ENCODE data around the gene ADAM15. TPM values are rescaled to one million over a fixed set of nuclear protein-coding genes. Genes with fewer than 3 reads are reported as not detected.
A peak's percentile ranks its signal among the peaks of the same experiment; 100 is the strongest.

Gene ADAM15
- total RNA-seq, 2 experiments from 2014 or later: 54.3 to 60.5 TPM

DNA sequence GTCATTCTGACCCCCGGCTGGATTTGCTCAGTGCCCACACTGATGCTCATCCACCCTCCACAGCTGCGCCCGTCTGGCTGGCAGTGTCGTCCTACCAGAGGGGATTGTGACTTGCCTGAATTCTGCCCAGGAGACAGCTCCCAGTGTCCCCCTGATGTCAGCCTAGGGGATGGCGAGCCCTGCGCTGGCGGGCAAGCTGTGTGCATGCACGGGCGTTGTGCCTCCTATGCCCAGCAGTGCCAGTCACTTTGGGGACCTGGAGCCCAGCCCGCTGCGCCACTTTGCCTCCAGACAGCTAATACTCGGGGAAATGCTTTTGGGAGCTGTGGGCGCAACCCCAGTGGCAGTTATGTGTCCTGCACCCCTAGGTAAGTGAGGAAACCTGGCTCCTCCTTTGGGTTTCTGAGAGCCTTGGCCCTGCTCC, 6.7 kb downstream of the ADAM15 start:
- no peak for DNase-seq
- H3K4me1 Mint-ChIP-seq (ENCODE audit: low read depth): peaks cover 20% of the 10 kb centered on the region
- CTCF ChIA-PET: interaction anchor here (0.6 to 15.8 kb wide), 5 partner anchors 10 to 564 kb away, joined by 3 to 245 read pairs (median 6); partner anchors contain the start of genes ADAM15 and PMVK
- no peaks in the 10 kb centered on the region for H3K27me3 Mint-ChIP-seq
- POLR2A ChIA-PET: no interaction called here
- H3K9me3 Mint-ChIP-seq: no peaks in the 10 kb centered on the region
- H3K27ac Mint-ChIP-seq: no peak overlapping the region
- peaks cover 22% of the 10 kb centered on the region for H3K36me3 Mint-ChIP-seq
- intact Hi-C loops (cut with micrococcal nuclease): no loop called here
- no peak overlapping the region for H3K4me3 Mint-ChIP-seq

DNA sequence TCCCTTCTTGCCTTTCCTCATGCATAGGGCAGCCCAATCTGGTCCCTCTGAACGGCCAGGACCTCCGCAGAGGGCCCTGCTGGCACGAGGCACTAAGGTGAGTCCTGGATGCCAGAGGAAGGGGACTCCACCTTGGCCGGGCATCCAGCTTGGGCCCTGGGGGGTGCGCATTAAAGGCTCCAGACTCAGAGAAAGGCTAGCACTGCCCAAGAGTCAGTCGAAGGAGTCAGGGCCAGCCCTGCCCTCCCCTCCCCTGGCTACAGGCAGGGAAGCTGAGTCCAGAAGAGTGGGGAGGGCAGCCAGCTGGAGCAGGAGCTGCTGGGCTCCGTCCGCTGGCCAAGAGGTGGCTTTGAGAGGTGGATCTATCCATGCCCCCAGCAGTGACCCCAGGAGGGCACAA, 9.6 kb downstream of the ADAM15 start:
- intact Hi-C loops (cut with micrococcal nuclease): loop anchor here (1.0 to 5.0 kb wide), 5 partner anchors 8 to 393 kb away; partner anchors contain the start of genes FLAD1 and PMVK

DNA sequence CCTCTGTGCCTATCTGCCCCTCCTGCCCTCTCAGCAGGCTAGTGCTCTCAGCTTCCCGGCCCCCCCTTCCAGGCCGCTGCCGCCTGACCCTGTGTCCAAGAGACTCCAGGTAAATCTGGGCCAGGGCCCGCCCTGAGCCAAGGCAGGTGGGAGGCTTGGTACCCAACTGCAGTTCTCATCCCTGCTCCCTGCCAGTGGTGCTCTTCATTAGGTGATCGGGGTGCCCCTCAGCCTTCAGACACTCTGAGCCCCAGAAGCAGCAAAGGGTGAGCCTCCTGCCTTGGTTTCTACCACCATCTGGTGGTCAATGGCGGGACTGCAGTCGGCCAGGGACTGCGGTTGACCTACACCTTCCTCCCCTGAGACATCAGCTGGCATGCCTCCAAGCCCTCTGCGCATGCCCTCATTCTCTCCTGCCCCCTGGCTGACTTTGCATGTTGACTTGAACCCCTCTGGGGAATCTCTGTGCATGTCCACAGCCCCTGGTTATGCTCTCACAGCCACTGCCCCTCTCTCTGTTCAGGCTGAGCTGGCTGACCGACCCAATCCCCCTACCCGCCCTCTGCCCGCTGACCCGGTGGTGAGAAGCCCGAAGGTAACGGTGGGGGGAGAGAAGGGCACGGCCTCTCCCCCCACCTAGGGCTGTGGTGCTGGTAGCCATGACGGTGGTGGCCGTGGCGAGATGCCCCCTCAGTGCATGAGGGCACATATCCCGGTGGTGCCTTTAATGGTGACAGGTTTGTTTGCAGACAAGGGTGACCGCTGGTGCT, 10.4 kb downstream of the ADAM15 start:
- Mint-ChIP-seq H3K4me3 (no peak overlapping the region), H3K27me3 (no peaks in the 10 kb centered on the region), H3K9me3 (no peaks in the 10 kb centered on the region), H3K27ac (peak overlapping the region; percentile 34), H3K4me1 (ENCODE audit: low read depth) (peaks cover 29% of the 10 kb centered on the region), H3K36me3 (peaks cover 12% of the 10 kb centered on the region)
- POLR2A ChIA-PET: interaction anchor here (1.3 to 1.4 kb wide), 2 partner anchors 11 to 14 kb away, joined by 3 to 5 read pairs; partner anchors contain the start of gene ADAM15
- intact Hi-C loops (cut with micrococcal nuclease): loop anchor here (1.0 to 5.0 kb wide), 5 partner anchors 9 to 394 kb away; partner anchors contain the start of genes FLAD1 and PMVK
- DNase-seq: peak; percentile 96
- CTCF ChIA-PET: interaction anchor here (0.5 to 15.8 kb wide), 39 partner anchors 9 to 502 kb away, joined by 3 to 245 read pairs (median 4); partner anchors contain the start of genes ADAM15, FLAD1, KRTCAP2 and PBXIP1

More for the DNA sequence above, 9.6 kb downstream of the ADAM15 start:
- H3K4me3 Mint-ChIP-seq: no peak overlapping the region
- no peaks in the 10 kb centered on the region for H3K27me3 Mint-ChIP-seq
- CTCF ChIA-PET: interaction anchor here (0.8 to 15.8 kb wide), 17 partner anchors 10 to 501 kb away, joined by 3 to 245 read pairs (median 7); partner anchors contain the start of genes ADAM15, KRTCAP2, PBXIP1 and TRIM46
- H3K9me3 Mint-ChIP-seq: no peaks in the 10 kb centered on the region
- no peak for DNase-seq
- H3K4me1 Mint-ChIP-seq (ENCODE audit: low read depth): peaks cover 29% of the 10 kb centered on the region
- peaks cover 19% of the 10 kb centered on the region for H3K36me3 Mint-ChIP-seq
- H3K27ac Mint-ChIP-seq: no peak overlapping the region
- POLR2A ChIA-PET: interaction anchor here (1.4 kb wide), 1 partner anchor 10 kb away, joined by 5 read pairs; the partner anchor contains the start of gene ADAM15

DNA sequence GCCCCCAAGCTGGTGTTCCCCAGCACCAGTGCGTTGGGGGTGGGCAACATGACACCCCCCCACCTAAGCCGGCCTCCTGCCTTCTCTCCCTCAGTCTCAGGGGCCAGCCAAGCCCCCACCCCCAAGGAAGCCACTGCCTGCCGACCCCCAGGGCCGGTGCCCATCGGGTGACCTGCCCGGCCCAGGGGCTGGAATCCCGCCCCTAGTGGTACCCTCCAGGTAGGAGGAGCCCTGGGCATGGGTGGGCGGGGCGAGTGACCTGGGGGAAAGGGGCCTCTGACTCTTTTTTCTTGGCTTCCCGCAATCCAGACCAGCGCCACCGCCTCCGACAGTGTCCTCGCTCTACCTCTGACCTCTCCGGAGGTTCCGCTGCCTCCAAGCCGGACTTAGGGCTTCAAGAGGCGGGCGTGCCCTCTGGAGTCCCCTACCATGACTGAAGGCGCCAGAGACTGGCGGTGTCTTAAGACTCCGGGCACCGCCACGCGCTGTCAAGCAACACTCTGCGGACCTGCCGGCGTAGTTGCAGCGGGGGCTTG, 11.1 kb downstream of the ADAM15 start:
- Mint-ChIP-seq H3K36me3 (peaks cover 12% of the 10 kb centered on the region), H3K4me3 (no peak overlapping the region), H3K27me3 (no peaks in the 10 kb centered on the region), H3K4me1 (ENCODE audit: low read depth) (peaks cover 29% of the 10 kb centered on the region), H3K9me3 (no peaks in the 10 kb centered on the region), H3K27ac (no peak overlapping the region)
- intact Hi-C loops (cut with micrococcal nuclease): loop anchor here (5.0 kb wide), 3 partner anchors 80 to 395 kb away; partner anchors contain the start of genes FLAD1 and PMVK
- ChIA-PET CTCF (interaction anchor here (0.5 to 15.8 kb wide), 43 partner anchors 9 to 502 kb away, joined by 3 to 245 read pairs (median 4); partner anchors contain the start of genes ADAM15, FLAD1, KRTCAP2 and PBXIP1), POLR2A (interaction anchor here (1.3 to 2.3 kb wide), 3 partner anchors 11 to 23 kb away, joined by 3 to 21 read pairs (median 5); partner anchors contain the start of gene ADAM15)
- DNase-seq: no peak

DNA sequence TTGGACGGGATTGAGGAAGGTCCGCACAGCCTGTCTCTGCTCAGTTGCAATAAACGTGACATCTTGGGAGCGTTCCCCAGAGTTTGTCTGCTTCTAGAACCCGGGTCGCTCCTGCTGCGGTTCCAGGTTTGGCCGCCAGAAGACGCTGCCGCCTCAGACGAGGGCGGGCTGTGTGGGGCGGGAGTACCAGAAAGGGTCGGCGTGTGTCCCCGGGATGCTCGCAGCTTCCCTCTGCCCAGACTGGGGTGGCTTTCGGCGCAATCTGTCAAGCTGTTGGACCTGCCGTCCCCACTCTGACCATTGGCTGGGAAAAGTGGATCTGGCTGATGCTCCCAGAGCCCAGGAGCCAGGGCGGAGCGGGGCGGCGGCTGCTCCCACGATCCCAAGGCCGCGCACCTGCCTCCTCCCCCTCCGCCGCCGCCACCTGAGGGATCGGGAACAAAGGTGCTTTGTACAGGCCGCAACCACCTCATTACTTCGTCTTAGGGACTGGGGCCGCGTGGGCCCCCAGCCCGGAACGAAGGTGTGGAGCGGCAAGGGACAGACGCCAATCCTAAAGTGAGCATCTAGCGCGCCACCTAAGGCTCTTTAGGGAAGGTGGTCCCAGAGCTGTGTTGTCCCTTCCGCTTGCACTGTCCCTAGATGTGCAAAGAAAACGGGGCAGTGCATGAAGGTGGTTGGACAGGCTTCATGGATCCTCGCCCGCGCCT, 11.7 kb downstream of the ADAM15 start:
- Mint-ChIP-seq H3K27ac (no peak overlapping the region), H3K4me3 (peak overlapping the region; percentile 74), H3K9me3 (no peaks in the 10 kb centered on the region), H3K27me3 (no peaks in the 10 kb centered on the region), H3K4me1 (ENCODE audit: low read depth) (peaks cover 29% of the 10 kb centered on the region), H3K36me3 (peaks cover 12% of the 10 kb centered on the region)
- intact Hi-C loops (cut with micrococcal nuclease): loop anchor here (1.0 to 5.0 kb wide), 5 partner anchors 21 to 396 kb away; partner anchors contain the start of genes FLAD1 and PMVK
- CTCF ChIA-PET: interaction anchor here (0.7 to 15.8 kb wide), 9 partner anchors 13 to 183 kb away, joined by 3 to 245 read pairs (median 6); partner anchors contain the start of genes ADAM15, KRTCAP2 and PMVK
- peak; percentile 89 for DNase-seq
- POLR2A ChIA-PET: interaction anchor here (1.3 to 2.3 kb wide), 3 partner anchors 13 to 126 kb away, joined by 3 to 21 read pairs (median 4); partner anchors contain the start of gene PMVK

DNA sequence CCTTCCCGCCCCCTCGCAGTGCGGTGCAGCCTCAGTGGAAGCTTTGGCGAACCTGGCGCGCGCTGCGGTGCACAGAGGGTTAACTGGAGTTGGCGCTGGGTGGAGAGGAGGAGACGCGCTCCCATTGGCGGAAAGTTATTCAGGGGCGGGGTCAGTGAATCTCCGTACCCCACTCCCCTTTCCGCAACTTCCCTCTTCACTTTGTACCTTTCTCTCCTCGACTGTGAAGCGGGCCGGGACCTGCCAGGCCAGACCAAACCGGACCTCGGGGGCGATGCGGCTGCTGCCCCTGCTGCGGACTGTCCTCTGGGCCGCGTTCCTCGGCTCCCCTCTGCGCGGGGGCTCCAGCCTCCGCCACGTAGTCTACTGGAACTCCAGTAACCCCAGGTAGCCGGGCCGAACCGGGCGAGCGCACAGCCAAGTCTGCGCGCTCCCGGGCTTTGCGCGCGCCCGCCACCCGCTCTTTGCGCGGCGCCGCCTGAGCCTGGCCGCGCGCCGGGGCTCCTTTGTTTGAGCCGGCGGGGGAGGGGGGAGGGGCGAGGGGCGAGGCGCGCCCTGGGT, 12.5 kb downstream of the ADAM15 start, which contains the start of gene EFNA4:
Gene EFNA4, plus strand, starts transcription at position 191 of the 561 bp plus-strand sequence. Its CDS starts 84 bp downstream, at position 275.
- peak; percentile 89 for DNase-seq
- ChIA-PET CTCF (interaction anchor here (1.0 to 15.8 kb wide), 8 partner anchors 12 to 127 kb away, joined by 3 to 245 read pairs (median 6); partner anchors contain the start of genes ADAM15, KRTCAP2 and PMVK), POLR2A (interaction anchor here (1.5 to 2.3 kb wide), 2 partner anchors 21 to 127 kb away, joined by 4 to 21 read pairs; partner anchors contain the start of gene PMVK)
- intact Hi-C loops (cut with micrococcal nuclease): loop anchor here (1.0 to 5.0 kb wide), 5 partner anchors 21 to 396 kb away; partner anchors contain the start of genes FLAD1 and PMVK
- Mint-ChIP-seq H3K27ac (peak within 1 kb of the TSS; percentile 31), H3K4me3 (peak within 1 kb of the TSS; percentile 80), H3K36me3 (peaks cover 9% of the 10 kb centered on the region), H3K4me1 (ENCODE audit: low read depth) (peaks cover 29% of the 10 kb centered on the region), H3K27me3 (no peaks in the 10 kb centered on the region), H3K9me3 (no peaks in the 10 kb centered on the region)

DNA sequence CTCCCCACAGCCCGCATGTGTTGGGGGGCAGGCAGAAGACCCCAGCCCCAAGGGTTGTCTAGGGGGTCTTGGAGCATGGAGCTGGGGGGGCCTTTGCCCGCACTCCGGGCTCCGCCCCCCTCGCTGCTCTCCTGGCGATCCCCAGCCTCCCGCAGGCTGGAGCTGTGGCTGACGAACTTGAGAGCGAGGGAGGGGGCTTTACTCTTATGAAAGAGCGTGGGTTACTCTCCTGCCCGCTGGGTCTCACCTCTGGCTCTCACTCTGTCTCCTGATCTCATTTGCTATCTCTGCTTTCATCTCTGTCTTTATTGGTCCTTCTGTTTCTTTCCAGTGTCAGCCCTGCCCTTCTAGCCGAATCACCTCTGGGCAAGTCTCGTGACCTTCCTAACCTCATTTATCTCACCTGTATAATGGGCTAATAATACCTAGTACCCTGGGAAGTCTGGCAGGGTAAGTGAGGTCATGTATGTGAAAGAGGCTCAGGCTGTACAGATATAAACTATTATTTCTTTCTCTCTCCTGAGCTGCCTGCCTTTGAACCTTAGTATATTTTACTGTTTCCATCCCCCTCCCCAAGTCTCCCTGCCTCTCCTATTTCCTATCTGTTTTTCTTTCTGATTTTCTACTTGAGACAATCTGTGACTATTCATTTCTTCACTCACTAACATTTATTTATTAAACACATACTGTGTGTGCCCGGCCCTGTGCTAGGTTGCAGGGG, 13.2 kb downstream of the ADAM15 start:
- ChIA-PET CTCF (interaction anchor here (0.7 to 15.8 kb wide), 7 partner anchors 12 to 104 kb away, joined by 3 to 245 read pairs (median 7); partner anchors contain the start of gene ADAM15), POLR2A (interaction anchor here (1.5 to 2.3 kb wide), 2 partner anchors 21 to 128 kb away, joined by 4 to 21 read pairs; partner anchors contain the start of gene PMVK)
- intact Hi-C loops (cut with micrococcal nuclease): loop anchor here (5.0 kb wide), 3 partner anchors 82 to 397 kb away; partner anchors contain the start of genes FLAD1 and PMVK
- DNase-seq: peak; percentile 57
- H3K27me3 Mint-ChIP-seq: no peaks in the 10 kb centered on the region
- peaks cover 8% of the 10 kb centered on the region for H3K36me3 Mint-ChIP-seq
- peak overlapping the region; percentile 31 for H3K27ac Mint-ChIP-seq
- no peaks in the 10 kb centered on the region for H3K9me3 Mint-ChIP-seq
- H3K4me1 Mint-ChIP-seq (ENCODE audit: low read depth): peaks cover 29% of the 10 kb centered on the region
- peak overlapping the region; percentile 80 for H3K4me3 Mint-ChIP-seq

DNA sequence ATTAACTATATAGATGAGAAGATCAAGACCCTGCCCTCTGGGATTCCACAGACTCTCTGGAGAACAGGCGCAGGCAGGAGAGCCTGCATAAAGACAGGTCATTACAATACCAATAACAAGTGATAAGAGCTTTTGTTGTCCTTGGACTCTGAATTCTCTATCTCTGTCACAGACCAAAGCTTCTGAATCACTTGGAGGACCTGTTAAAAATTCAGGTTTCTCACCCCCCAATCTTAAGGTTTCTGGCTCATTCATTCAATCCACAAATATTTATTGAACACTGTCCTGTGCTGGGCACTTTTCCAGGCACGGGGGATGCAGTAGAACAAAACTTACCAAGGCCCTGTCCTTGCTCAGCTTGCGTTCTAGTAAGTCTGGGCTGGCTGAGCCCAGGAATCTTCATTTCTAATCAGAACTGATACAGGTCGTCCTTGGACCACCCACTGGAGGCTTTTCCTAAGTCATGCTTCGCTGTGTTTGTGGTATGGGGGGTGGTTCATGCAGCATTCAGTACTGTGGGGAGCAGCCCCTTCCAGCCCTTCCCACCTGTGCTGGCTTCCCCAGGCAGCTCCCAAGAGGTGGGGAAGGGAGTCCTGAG, 13.8 kb downstream of the ADAM15 start:
- CTCF ChIA-PET: interaction anchor here (0.7 to 15.8 kb wide), 6 partner anchors 12 to 103 kb away, joined by 3 to 245 read pairs (median 8); partner anchors contain the start of gene ADAM15
- intact Hi-C loops (cut with micrococcal nuclease): loop anchor here (5.0 kb wide), 3 partner anchors 83 to 398 kb away; partner anchors contain the start of genes FLAD1 and PMVK
- Mint-ChIP-seq H3K36me3 (peaks cover 10% of the 10 kb centered on the region), H3K4me1 (ENCODE audit: low read depth) (peaks cover 29% of the 10 kb centered on the region), H3K27me3 (no peaks in the 10 kb centered on the region), H3K27ac (no peak overlapping the region), H3K9me3 (no peaks in the 10 kb centered on the region), H3K4me3 (peak overlapping the region; percentile 80)
- DNase-seq: no peak
- POLR2A ChIA-PET: no interaction called here

DNA sequence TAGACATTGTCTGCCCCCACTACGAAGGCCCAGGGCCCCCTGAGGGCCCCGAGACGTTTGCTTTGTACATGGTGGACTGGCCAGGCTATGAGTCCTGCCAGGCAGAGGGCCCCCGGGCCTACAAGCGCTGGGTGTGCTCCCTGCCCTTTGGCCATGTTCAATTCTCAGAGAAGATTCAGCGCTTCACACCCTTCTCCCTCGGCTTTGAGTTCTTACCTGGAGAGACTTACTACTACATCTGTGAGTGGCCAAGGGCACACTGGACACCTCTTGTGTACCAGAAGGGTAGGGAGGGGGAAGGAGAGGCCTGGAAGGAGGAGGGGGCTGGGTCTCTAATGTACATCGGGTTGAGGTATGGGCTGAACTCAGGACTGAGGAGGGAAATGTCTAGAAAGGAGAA, 15.7 kb downstream of the ADAM15 start:
- CTCF ChIA-PET: interaction anchor here (1.3 to 15.8 kb wide), 5 partner anchors 18 to 106 kb away, joined by 3 to 245 read pairs (median 6); partner anchors contain the start of genes ADAM15 and KRTCAP2
- intact Hi-C loops (cut with micrococcal nuclease): no loop called here
- Mint-ChIP-seq H3K27me3 (no peaks in the 10 kb centered on the region), H3K4me3 (no peak overlapping the region), H3K27ac (no peak overlapping the region), H3K36me3 (peaks cover 5% of the 10 kb centered on the region), H3K4me1 (ENCODE audit: low read depth) (peaks cover 30% of the 10 kb centered on the region), H3K9me3 (no peaks in the 10 kb centered on the region)
- no peak for DNase-seq
- POLR2A ChIA-PET: no interaction called here

DNA sequence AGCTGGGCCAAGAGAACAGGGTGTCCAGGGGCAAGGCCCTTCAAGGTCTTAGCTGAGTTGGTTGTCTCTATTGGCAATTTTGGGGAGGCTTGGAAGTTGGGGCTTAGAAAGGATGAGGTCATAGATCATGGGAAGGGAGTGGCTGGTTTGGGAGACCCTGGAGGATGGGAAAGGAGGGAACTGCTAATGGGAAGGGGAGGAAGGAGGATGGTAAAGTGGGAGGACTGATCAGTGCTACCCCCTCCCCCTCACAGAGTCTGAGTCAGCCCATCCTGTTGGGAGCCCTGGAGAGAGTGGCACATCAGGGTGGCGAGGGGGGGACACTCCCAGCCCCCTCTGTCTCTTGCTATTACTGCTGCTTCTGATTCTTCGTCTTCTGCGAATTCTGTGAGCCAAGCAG, 17.5 kb downstream of the ADAM15 start:
- Mint-ChIP-seq H3K9me3 (no peaks in the 10 kb centered on the region), H3K4me1 (ENCODE audit: low read depth) (peaks cover 20% of the 10 kb centered on the region), H3K36me3 (peaks cover 5% of the 10 kb centered on the region), H3K4me3 (no peak overlapping the region), H3K27ac (no peak overlapping the region), H3K27me3 (no peaks in the 10 kb centered on the region)
- CTCF ChIA-PET: interaction anchor here (0.7 kb wide), 1 partner anchor 435 kb away, joined by 3 read pairs; no protein-coding TSS in a partner anchor
- DNase-seq: no peak
- intact Hi-C loops (cut with micrococcal nuclease): no loop called here
- POLR2A ChIA-PET: no interaction called here
